H54 (cell line): ENCODE data around the gene GZF1.

ENCODE experiments used
- DNase-seq: peaks from one replicate; pipeline ENCODE4 v3.0.0; 2011; ENCODE audit warnings: low spot score, mixed read lengths; ENCODE audit not compliant: insufficient read length
- FAIRE-seq: peaks from 3 replicates; lab custom pipeline; 2011; peaks lifted over from hg19 to GRCh38; lab: Jason Lieb, UNC
- POLR2A ChIP-seq: IDR thresholded peaks from 2 replicates; pipeline ENCODE4 v1.6.1; 2011; ENCODE audit warnings: low read depth, mild to moderate bottlenecking, low read length

Gene GZF1

DNA sequence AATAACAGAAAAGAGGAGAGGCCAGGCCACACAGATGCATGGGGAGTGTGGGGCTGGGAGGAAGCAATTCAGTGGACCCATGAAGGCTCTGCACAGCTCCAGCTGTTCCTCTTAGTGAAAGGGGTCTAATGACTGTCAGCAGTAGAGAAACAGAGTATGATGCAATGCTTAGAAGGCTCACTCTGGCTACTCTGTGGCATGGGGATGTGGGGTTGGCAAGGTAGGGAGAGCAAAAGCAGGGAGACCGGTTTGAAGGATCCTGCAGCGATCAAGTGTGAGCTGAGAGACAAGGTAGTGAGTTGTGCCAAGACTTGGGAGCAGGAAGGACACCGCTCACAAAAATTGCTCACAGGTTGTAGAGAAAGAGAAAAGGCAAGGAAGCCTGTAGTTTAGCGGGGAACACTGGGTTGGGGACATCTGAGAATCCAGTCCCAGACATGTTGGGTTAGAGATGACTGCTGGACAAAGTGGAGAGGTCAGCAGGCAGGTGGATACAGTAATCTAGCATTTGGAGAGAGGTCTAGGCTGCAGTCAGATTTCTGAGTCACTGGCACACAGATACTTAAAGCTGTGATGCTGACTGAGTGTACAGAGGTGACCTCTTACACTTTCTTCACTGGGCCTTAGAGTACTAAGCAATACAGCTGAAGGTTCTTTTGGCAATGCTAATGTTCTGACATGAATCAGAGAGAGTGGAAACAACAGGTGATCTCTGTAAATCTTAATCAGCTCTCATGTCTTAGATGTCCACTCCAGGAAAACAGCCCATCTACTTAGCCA, 32.2 kb downstream of the GZF1 start:
- FAIRE-seq: no peak
- DNase-seq: no peak
- no peak for TF ChIP-seq POLR2A

DNA sequence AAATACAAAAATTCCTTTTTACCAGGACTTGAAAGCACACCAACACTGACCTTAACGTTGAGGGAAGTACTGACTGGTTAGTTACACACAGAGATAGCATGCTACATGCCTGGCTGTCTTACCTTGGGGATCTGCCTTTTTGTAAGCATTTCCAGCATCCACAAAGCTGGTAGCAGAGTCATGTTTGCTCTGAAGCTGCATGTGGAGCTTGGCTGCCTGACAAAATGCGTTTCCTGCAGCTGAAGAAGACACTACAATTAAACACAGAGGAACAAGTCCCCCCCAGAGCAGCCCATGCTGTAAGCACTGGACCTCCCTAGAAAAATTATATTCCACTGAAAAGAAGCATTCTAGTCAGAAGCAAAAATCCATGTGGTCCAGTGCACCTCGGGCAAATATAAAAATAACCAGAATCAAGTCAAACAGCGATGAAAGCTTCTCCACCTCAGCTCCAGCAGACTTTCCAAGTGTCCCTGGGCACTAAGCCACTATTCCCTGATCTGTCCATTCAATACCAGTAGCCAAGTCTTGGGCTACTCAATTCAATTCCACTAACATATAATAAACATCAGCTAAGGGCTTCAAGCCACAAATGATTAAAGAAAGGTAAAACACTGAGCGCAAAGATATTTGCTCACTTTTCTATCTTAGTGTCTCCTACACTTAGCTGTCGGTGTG, 35.1 kb downstream of the GZF1 start:
- no peak for TF ChIP-seq POLR2A
- no peak for FAIRE-seq
- no peak for DNase-seq

DNA sequence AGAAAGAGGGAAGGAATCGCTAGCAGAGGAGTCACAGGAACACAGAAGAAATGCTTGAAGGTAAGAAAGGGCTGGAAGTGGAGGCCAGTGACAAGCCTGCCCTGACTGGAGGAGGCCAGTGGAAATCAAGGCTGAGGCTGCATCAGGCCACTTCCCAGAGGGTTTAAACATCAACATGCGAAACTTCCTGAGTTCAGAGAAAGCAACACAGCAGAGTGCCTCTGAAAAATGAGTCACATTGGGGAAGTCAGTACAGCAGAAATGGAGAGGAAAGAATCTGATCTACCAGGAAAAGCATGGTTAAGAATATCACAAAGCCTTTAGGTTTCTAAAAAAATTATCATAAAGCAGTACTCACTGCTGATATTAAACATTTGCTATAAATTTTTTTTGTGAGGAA, 36.0 kb downstream of the GZF1 start:
- TF ChIP-seq POLR2A: no peak
- DNase-seq (no peak), FAIRE-seq (peak; percentile 38)

DNA sequence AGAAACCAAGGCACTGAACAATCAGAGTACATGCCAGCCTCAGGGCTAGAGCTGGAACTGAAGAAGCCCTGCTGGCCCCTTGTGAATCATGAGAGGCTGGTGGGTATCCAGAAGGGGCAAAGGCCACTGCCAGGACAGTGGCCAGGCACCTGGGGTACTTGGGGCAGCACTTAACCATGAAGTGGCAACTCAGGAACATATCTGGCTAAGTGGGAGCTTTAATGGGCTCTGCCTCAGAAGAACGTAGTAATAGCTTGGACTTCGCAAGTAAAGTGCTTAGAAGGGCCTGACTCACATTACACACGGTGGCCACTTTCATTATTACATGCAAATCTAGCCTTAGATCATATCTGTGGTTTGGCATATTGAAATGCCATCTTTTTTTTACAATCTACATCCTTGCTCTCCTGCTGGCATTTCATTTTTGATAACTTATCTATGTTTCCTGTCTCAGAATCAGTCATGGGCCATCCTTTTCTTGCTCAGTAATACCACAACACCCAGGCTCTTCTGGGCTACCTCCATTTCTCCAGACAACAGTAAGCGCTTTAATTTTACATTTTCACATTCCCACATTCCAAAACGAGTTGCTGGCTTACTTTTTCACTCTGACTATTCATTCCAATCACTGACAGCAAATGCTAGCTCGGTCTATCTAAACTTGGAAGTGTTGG, 37.7 kb downstream of the GZF1 start:
- FAIRE-seq (no peak), DNase-seq (no peak)
- no peak for TF ChIP-seq POLR2A

DNA sequence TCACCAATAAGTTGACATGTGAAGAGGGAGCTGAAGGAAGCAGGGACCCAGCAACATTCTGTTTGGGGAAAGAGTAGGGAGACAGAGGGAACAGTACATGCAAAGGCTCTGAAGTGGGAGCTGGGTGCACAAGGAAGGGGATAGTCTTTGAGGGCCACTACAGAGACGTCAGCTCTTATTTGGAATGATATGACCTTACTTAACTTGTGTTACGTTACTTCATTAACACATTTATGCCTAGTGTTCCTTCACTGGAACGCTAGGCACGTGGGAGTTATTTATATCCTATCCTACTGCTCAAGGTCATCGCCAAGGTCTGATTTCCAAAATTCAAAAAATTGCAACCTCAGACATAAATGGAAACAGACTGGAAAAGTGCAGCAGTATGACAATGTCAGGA, 39.1 kb downstream of the GZF1 start:
- no peak for TF ChIP-seq POLR2A
- DNase-seq (no peak), FAIRE-seq (no peak)

DNA sequence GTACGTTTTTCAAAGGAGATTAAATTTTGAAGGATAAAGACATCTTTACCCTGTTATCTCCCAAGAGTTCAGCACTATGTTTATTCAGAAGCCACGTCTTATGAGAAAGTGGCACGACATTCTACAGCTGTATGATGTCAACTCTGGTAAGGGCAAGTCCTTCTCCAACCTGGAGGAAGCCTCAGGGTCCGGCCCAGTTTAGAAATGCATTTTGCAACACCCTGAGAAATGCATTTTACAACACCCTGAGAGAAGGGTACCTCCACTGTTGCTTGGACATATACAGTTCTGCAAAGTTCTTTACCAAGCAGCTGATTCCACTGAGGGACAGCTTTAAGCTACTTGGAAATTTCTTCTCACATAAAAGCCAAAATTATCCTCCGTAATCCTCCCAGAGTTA, 41.8 kb downstream of the GZF1 start:
- FAIRE-seq (no peak), DNase-seq (no peak)
- TF ChIP-seq POLR2A: no peak

DNA sequence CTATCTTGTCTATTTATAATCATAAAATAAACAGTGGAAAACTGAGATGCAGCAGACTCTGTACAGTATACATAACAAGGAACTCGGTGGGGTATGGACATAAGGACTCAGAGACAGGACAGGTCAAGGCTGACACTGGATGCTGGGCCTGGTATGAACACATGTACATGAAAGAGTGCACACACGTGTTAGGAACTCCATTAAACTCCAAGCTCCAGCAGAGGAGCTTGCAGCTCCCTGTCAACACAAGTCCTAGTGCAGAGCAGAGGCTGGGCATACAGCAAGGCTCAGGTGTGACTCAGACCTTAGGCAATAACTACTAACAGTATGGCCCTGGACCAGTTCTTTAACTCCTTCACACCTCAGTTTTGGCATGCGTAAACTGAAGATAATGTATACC, 42.2 kb downstream of the GZF1 start:
- no peak for TF ChIP-seq POLR2A
- DNase-seq (no peak), FAIRE-seq (no peak)

DNA sequence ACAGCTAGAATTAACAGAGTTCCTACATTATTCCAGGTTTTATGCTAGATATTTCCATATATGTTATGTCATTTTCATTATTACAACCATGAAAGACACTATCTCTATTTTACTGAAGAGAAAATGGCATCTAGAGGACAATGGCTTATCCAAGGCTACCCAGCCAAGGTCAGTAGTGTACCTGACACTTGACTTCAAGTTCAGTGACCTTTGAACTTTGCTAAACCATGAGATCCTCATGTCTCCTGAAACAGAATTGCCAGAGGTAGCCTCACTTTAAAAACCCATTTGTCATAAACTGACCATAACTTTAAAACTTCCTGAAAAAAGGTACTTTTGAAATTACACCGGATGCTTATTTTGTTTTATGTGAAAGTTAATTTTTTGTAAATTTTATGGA, 44.9 kb downstream of the GZF1 start:
- TF ChIP-seq POLR2A: no peak
- FAIRE-seq (no peak), DNase-seq (no peak)

DNA sequence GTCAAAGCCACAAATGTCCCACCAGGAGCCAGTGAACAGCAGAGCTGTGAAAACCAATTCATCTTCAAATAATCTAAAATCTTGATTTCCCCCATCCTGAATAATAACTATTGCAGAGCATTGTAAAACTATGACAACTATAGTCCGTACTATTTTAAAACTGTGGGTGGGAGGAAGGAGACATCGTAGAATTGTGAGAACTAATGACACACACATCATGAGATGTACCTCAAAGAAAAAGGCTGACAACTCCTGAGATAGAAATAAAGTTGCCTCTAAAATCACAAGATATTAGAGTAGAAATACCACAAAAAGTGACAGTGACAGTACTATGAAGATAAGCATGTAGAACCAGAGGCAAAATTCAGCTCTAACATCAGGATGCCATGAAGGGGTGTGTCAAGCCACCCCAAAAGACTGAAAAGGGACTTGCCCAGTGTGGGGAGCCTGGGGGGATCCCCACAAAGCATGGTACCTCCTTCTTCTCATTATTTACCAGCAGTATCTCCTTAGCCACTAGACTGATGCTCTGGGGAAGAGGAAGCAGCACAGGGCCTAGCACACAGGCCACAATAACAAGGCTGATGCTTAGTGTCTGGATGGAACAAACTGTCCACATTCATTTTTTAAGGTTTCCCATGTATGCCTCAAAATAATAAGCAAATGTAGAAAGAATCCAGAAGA, 45.9 kb downstream of the GZF1 start:
- no peak for TF ChIP-seq POLR2A
- DNase-seq: no peak
- no peak for FAIRE-seq

DNA sequence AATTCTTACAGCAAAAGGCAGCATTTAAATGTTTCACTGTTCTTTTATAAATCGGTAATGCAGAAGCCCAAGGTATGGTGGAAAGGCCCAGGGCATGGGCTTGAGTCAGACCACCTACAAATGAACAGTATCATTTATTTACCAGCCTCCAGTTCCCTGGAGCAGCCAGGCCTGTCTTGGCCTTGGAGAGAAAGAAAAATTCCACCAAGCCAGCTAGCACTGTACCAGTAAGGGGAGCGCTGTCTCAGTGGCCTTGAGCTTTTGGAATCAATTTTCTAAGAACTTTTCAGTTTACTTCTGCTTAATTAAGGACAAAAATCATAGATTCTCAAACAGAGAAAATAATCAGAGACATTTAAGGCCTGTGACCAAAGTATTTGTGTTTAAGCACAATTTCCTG, 47.0 kb downstream of the GZF1 start:
- DNase-seq (no peak), FAIRE-seq (no peak)
- TF ChIP-seq POLR2A: no peak

DNA sequence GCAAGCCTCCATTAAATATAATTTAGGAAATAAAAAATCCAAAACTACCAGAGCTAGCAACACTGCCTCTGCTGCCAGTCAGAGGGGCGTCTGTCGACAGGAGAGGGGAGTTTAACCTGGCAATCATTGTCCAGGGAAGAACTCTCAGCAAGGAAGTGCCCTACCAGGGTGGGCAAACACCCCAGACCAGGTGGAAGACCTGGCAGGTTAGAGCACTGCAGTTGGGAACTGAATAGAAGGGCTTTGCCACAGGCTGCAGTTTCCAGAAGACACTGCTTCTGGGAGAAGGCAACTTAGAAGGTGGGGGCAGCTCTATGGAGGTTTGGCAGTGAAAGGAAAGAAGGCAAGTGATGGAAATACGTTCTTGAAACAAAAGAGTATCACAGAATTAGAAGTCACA, 47.8 kb downstream of the GZF1 start:
- no peak for FAIRE-seq
- no peak for DNase-seq
- no peak for TF ChIP-seq POLR2A

DNA sequence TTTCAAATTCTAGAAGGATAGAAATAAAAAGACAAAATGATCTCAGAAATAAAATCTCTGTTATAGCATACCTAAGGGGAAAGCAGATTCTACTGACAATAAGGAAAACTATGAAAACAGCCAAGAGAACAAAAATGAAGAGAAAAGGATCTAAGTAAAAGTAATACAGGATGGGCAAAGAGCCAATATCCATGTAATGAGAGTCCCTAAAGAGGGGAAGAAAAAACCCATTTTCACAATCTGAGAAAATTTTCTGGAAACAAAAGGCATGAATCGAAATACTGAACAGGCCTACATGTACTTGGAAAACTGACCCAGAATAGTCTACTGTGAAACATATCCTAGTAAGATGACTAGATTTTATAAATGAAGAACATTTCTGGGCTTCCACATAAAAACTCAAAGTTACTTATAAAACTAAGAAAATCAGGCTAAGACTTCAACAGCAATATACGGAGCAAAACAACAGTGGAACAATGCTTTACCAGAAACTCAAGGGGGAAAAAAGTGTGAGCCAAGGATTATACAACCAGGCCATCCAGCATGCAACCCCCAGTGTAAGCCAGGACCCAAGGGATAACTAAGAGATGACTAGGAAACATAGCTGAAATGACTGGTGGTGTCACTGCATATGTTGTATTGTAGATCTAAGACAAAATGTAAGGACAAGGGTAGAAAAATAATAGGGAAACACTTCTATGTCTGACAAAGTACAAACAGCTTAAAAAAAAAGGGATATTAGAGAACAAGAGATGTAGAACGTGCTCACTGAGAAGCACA, 49.1 kb downstream of the GZF1 start:
- no peak for DNase-seq
- no peak for FAIRE-seq
- no peak for TF ChIP-seq POLR2A

DNA sequence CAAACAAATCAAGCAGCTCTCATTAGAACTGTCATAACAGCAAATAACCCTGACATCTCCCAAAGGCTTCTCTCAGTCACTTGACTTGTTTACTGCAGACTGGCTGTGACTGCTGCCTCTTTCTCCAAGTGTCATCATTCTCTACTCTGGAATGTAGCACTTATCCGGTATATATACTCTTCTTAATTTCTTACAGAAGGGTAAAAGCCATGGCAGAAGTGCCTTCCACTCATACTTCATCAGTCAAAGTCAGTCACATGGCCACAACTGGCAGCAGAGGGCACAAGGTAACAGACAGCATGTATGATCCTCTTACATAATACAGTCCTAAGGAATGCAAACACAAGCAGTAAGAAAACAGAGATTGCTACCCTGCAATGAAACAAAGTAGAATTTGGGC, 50.0 kb downstream of the GZF1 start:
- no peak for TF ChIP-seq POLR2A
- FAIRE-seq (no peak), DNase-seq (no peak)
